K562 (cell line): ENCODE data around the gene TMEM222. TPM values are rescaled to one million over a fixed set of nuclear protein-coding genes. Genes with fewer than 3 reads are reported as not detected.

ENCODE experiments used
- CBFA2T3 ChIP-seq: fragments of 450-650 bp; IDR thresholded peaks from 2 replicates; pipeline ENCODE4 v1.6.1; 2017
- ELF4 ChIP-seq: fragments of 450-650 bp; formaldehyde crosslinking; IDR thresholded peaks from 2 replicates; pipeline ENCODE4 v1.4.0; 2022; ENCODE audit warnings: missing genetic modification characterization
- EZH2 ChIP-seq: IDR thresholded peaks from 2 replicates; pipeline ENCODE4 v1.6.1; 2012; ENCODE audit warnings: low read depth, mild to moderate bottlenecking, inconsistent platforms, low read length, borderline replicate concordance
- ILK ChIP-seq: fragments of 450-650 bp; IDR thresholded peaks from 2 replicates; pipeline ENCODE4 v1.6.1; 2016; ENCODE audit warnings: missing genetic modification characterization, low read depth, mild to moderate bottlenecking, missing compliant biosample characterization, moderate library complexity, borderline replicate concordance
- MYBL2 ChIP-seq, 2 experiments: fragments of 450-650 bp in 1 of 2; sonication (generic) in 1 of 2; formaldehyde crosslinking in 1 of 2; IDR thresholded peaks; 2 replicates each; pipeline versions ENCODE4 v1.6.1 to v1.8.1; 2017 to 2022; ENCODE audit warnings: borderline replicate concordance in 1 of 2, inconsistent platforms in 1 of 2, low read depth in 1 of 2, mild to moderate bottlenecking in 1 of 2, missing genetic modification reagents in 1 of 2, moderate library complexity in 1 of 2
- NCOA2 ChIP-seq, 2 experiments: fragments of 450-650 bp; IDR thresholded peaks; 2 replicates each; pipeline ENCODE4 v1.6.1; 2018; ENCODE audit warnings: mild to moderate bottlenecking in 2 of 2, moderate library complexity in 1 of 2; ENCODE audit not compliant: partially characterized antibody in 2 of 2
- OTX1 ChIP-seq: fragments of 450-650 bp; formaldehyde crosslinking; IDR thresholded peaks from 2 replicates; pipeline ENCODE4 v1.4.0; 2022; ENCODE audit warnings: mild to moderate bottlenecking
- POLR2AphosphoS5 ChIP-seq: IDR thresholded peaks from 2 replicates; pipeline ENCODE4 v1.6.1; 2011; ENCODE audit warnings: mild to moderate bottlenecking, low read depth, low read length, moderate library complexity; ENCODE audit not compliant: control insufficient read depth, insufficient read depth
- SMARCA5 ChIP-seq: fragments of 450-650 bp; IDR thresholded peaks from 2 replicates; pipeline ENCODE4 v1.6.1; 2016
- SREBF1 ChIP-seq: fragments of 150-350 bp; IDR thresholded peaks from 2 replicates; pipeline ENCODE4 v1.6.1; 2014; ENCODE audit warnings: antibody characterized with exemption, low read depth, low read length, borderline replicate concordance
- TOE1 ChIP-seq, 2 experiments: fragments of 450-650 bp in 1 of 2; sonication (generic) in 1 of 2; formaldehyde crosslinking in 1 of 2; IDR thresholded peaks; 2 replicates each; pipeline versions ENCODE4 v1.7.1 to v1.8.0; 2016 to 2022; ENCODE audit warnings: borderline replicate concordance in 2 of 2, mild to moderate bottlenecking in 2 of 2, antibody characterized with exemption in 1 of 2, inconsistent platforms in 1 of 2, low read depth in 1 of 2, missing genetic modification reagents in 1 of 2, moderate library complexity in 1 of 2
- ZFPM2 ChIP-seq: fragments of 250-450 bp; sonication (Bioruptor Pico); IDR thresholded peaks from 2 replicates; pipeline ENCODE4 v1.5.1; 2022; ENCODE audit warnings: mild to moderate bottlenecking
- ZFX ChIP-seq: sonication (generic); formaldehyde crosslinking; IDR thresholded peaks from 2 replicates; pipeline ENCODE4 v1.8.0; 2022; ENCODE audit warnings: mild to moderate bottlenecking, missing genetic modification reagents, moderate library complexity
- ZNF217 ChIP-seq: sonication (generic); formaldehyde crosslinking; IDR thresholded peaks from 2 replicates; pipeline ENCODE4 v1.8.0; 2022; ENCODE audit warnings: mild to moderate bottlenecking, missing genetic modification reagents
- ZNF263 ChIP-seq: sonication (generic); formaldehyde crosslinking; IDR thresholded peaks from 2 replicates; pipeline ENCODE4 v1.8.0; 2022; ENCODE audit warnings: mild to moderate bottlenecking, missing genetic modification reagents, borderline replicate concordance
- ZNF41 ChIP-seq: fragments of 250-450 bp; sonication (Bioruptor Pico); conservative IDR thresholded peaks from 2 replicates; pipeline ENCODE4 v1.4.0; 2020; ENCODE audit warnings: mild to moderate bottlenecking
- polyA plus RNA-seq, 8 experiments: library from polyadenylated mRNA; depleted of rRNA in 4 of 8; stranded (reverse) in 5 of 8; unstranded in 3 of 8; fragments of >200 nt; fragmentation: Nextera tagmentation in 2 of 8; fragmentation: Illumina TruSeq in 1 of 8; extraction: Ambion mirVana in 2 of 8; extraction: Trizol in 1 of 8; gene quantifications; 2 replicates each; pipeline versions ENCODE4 v1.2.1 to v1.2.3, GENCODE V29; 2011 to 2014; ENCODE audit warnings: inconsistent platforms in 1 of 8, missing spikeins in 1 of 8
- total RNA-seq, 7 experiments: library from RNA; depleted of rRNA in 6 of 7; stranded (reverse); fragments of >200 nt in 6 of 7; fragmentation: Illumina TruSeq in 2 of 7; extraction: Trizol in 2 of 7; gene quantifications; 2 replicates each; pipeline versions ENCODE4 v1.2.1 to v1.2.3, GENCODE V29; 2011 to 2021; ENCODE audit warnings: low replicate concordance in 1 of 7
- TF ChIP-seq, protein P1 (sequence below): IDR thresholded peaks from 2 replicates; pipeline ENCODE4 v1.6.1; 2011; ENCODE audit warnings: borderline replicate concordance, low read depth, mild to moderate bottlenecking, moderate library complexity, low read length; ENCODE audit not compliant: insufficient read depth, poor library complexity, severe bottlenecking
- TF ChIP-seq, protein P2 (sequence below): fragments of 450-650 bp; IDR thresholded peaks from one replicate; pipeline ENCODE4 v1.6.1; 2018; ENCODE audit warnings: mild to moderate bottlenecking, moderate library complexity; ENCODE audit not compliant: partially characterized antibody
- TF ChIP-seq, protein P3 (sequence below): fragments of 450-650 bp; IDR thresholded peaks from 2 replicates; pipeline ENCODE4 v1.6.1; 2016; ENCODE audit warnings: missing biosample characterization, missing genetic modification characterization

TMEM222 gene
- total and polyA plus RNA-seq, 9 of the 15 experiments (the other 6 are each of a cell fraction or from before 2014, with no cell fraction given), result 6.9 to 48.0 (median 32.8) TPM

DNA sequence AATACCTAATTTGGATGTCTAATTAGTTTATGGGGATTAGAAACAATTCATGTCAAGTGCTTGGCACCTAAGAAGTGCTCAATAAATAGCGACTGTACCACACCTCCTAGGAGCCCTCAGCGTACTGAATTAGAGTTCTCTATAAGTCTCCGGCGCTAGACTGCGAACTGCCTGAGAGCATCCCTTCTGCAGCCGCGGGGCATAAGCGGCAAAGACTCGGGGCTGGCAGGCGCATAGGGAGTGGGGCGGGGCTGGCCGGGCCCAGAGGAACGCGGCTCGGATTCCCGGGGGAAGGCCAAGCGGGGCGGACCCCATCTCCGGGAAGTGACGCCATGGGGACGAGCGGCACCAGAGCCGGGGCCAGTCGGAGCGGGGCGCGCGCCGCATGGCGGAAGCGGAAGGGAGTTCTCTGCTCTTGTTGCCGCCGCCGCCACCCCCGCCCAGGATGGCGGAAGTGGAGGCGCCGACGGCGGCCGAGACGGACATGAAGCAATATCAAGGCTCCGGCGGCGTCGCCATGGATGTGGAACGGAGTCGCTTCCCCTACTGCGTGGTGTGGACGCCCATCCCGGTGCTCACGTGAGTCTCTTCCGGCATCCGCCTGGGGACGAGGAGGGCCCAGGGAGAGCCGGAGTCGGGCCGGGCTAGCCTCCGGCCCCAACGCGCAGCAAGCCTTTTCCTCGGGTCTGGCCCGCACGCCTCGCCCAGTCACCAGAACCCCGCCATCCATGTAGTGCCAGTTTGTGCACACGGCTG, at the start of gene TMEM222 (continued):
- TF ChIP-seq, protein P1, sequence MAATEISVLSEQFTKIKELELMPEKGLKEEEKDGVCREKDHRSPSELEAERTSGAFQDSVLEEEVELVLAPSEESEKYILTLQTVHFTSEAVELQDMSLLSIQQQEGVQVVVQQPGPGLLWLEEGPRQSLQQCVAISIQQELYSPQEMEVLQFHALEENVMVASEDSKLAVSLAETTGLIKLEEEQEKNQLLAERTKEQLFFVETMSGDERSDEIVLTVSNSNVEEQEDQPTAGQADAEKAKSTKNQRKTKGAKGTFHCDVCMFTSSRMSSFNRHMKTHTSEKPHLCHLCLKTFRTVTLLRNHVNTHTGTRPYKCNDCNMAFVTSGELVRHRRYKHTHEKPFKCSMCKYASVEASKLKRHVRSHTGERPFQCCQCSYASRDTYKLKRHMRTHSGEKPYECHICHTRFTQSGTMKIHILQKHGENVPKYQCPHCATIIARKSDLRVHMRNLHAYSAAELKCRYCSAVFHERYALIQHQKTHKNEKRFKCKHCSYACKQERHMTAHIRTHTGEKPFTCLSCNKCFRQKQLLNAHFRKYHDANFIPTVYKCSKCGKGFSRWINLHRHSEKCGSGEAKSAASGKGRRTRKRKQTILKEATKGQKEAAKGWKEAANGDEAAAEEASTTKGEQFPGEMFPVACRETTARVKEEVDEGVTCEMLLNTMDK, result peak; percentile 19
- TF ChIP-seq SREBF1 (no peak), SMARCA5 (no peak), POLR2AphosphoS5 (peak; percentile 77), ZNF217 (CRISPR knock-in tag) (no peak; the same call in 1 of the 2 replicates), ZFX (CRISPR knock-in tag) (peak; percentile 94), ZFPM2 (no peak), MYBL2 (IDR thresholded peaks at IDR 0.05; ENCODE audit: low read depth) (no peak), MYBL2 (CRISPR knock-in tag; IDR thresholded peaks at IDR 0.05; ENCODE audit: borderline replicate concordance) (no peak), ILK (tag) (no peak), CBFA2T3 (no peak), EZH2 (no peak), OTX1 (peak; percentile 15; the same call in 1 of the 2 replicates), TOE1 (IDR thresholded peaks at IDR 0.05; ENCODE audit: borderline replicate concordance) (peak; percentile 90), TOE1 (CRISPR knock-in tag; IDR thresholded peaks at IDR 0.05; ENCODE audit: borderline replicate concordance, low read depth) (peak; percentile 83; the same call in 1 of the 2 replicates), ZNF41 (no peak; the same call in 1 of the 2 replicates), ELF4 (peak; percentile 91), ZNF263 (CRISPR knock-in tag) (peak; percentile 82), NCOA2 (IDR thresholded peaks at IDR 0.05; ENCODE audit: partially characterized antibody in 2 of 2) (no peak)
- TF ChIP-seq, protein P2, sequence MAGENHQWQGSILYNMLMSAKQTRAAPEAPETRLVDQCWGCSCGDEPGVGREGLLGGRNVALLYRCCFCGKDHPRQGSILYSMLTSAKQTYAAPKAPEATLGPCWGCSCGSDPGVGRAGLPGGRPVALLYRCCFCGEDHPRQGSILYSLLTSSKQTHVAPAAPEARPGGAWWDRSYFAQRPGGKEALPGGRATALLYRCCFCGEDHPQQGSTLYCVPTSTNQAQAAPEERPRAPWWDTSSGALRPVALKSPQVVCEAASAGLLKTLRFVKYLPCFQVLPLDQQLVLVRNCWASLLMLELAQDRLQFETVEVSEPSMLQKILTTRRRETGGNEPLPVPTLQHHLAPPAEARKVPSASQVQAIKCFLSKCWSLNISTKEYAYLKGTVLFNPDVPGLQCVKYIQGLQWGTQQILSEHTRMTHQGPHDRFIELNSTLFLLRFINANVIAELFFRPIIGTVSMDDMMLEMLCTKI, result no peak
- TF ChIP-seq, protein P3, sequence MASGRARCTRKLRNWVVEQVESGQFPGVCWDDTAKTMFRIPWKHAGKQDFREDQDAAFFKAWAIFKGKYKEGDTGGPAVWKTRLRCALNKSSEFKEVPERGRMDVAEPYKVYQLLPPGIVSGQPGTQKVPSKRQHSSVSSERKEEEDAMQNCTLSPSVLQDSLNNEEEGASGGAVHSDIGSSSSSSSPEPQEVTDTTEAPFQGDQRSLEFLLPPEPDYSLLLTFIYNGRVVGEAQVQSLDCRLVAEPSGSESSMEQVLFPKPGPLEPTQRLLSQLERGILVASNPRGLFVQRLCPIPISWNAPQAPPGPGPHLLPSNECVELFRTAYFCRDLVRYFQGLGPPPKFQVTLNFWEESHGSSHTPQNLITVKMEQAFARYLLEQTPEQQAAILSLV (tag), result no peak; the same call in 1 of the 2 replicates
